Stimulated activated CD8-positive, alpha-beta memory T cell treated with anti-CD3 and anti-CD28 coated beads, Interleukin-12 subunit alpha, Interleukin-12 subunit beta, amount 100 ng/mL, for 24 hours (primary cell): ENCODE measurements around the gene LRP2.

Experiments
- DNase-seq: peaks from one replicate; pipeline ENCODE4 v3.0.0-alpha.2; 2020; ENCODE audit errors: extremely low read depth

LRP2 gene

GRCh38 chr2:169090133-169090820 lies 272.1 kb downstream of the LRP2 start:
- no peak for DNase-seq

GRCh38 chr2:169089182-169089581 lies 273.2 kb downstream of the LRP2 start:
- no peak for DNase-seq

GRCh38 chr2:169087757-169088379 lies 274.5 kb downstream of the LRP2 start:
- DNase-seq = no peak

GRCh38 chr2:169086893-169087467 lies 275.4 kb downstream of the LRP2 start:
- no peak for DNase-seq

GRCh38 chr2:169082995-169083394 lies 279.3 kb downstream of the LRP2 start:
- DNase-seq = no peak

GRCh38 chr2:169081551-169081950 lies 280.8 kb downstream of the LRP2 start:
- DNase-seq = no peak

GRCh38 chr2:169080250-169081069 lies 281.9 kb downstream of the LRP2 start:
- no peak for DNase-seq

- no peak for DNase-seq
Observed at GRCh38 chr2:169077674-169078240, 284.6 kb downstream of the LRP2 start.
